Esophagus squamous epithelium (tissue), 4 donors: Measurements from ENCODE around the gene BAD.

Experiments
- POLR2A ChIP-seq, 4 donors: fragments of 450-650 bp; IDR thresholded peaks; one replicate each; pipeline ENCODE4 v1.6.1; 2017; ENCODE audit warnings: antibody characterized with exemption in 4 of 4, mild to moderate bottlenecking in 4 of 4, moderate library complexity in 3 of 4
- TF ChIP-seq, protein P1 (sequence below), 6 experiments: fragments of 450-650 bp in 4 of 6; fragments of 200-600 bp in 2 of 6; sonication (generic) in 2 of 6; IDR thresholded peaks; one replicate each; pipeline ENCODE4 v1.5.1; 2016 to 2019; ENCODE audit warnings: antibody characterized with exemption in 6 of 6, mild to moderate bottlenecking in 4 of 6, moderate library complexity in 4 of 6

DNA sequence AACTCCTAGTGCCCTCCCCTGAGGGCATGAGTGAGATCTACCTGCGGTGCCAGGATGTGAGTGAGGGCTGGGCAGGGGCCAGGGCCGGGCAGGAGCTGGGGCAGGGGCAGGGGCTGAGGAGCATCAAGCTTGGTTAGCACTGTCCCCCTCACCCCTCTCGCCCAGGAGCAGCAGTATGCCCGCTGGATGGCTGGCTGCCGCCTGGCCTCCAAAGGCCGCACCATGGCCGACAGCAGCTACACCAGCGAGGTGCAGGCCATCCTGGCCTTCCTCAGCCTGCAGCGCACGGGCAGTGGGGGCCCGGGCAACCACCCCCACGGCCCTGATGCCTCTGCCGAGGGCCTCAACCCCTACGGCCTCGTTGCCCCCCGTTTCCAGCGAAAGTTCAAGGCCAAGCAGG, 64.2 kb downstream of the BAD start:
- TF ChIP-seq, protein P1, sequence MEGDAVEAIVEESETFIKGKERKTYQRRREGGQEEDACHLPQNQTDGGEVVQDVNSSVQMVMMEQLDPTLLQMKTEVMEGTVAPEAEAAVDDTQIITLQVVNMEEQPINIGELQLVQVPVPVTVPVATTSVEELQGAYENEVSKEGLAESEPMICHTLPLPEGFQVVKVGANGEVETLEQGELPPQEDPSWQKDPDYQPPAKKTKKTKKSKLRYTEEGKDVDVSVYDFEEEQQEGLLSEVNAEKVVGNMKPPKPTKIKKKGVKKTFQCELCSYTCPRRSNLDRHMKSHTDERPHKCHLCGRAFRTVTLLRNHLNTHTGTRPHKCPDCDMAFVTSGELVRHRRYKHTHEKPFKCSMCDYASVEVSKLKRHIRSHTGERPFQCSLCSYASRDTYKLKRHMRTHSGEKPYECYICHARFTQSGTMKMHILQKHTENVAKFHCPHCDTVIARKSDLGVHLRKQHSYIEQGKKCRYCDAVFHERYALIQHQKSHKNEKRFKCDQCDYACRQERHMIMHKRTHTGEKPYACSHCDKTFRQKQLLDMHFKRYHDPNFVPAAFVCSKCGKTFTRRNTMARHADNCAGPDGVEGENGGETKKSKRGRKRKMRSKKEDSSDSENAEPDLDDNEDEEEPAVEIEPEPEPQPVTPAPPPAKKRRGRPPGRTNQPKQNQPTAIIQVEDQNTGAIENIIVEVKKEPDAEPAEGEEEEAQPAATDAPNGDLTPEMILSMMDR (IDR thresholded peaks at IDR 0.05): no peak
- TF ChIP-seq POLR2A (IDR thresholded peaks at IDR 0.05): no peak
